Ishikawa (cell line): ENCODE measurements around the gene PRKCE.

ENCODE experiments used
- NFIC ChIP-seq: IDR thresholded peaks from 2 replicates; pipeline ENCODE4 v1.6.1; 2012
- TCF12 ChIP-seq: IDR thresholded peaks from 2 replicates; pipeline ENCODE4 v1.6.1; 2012; ENCODE audit warnings: low read depth

- no peak for TF ChIP-seq NFIC
- no peak for TF ChIP-seq TCF12
Observed at GRCh38 chr2:45723857-45724256, 72.4 kb downstream of the PRKCE start.
